Activated T-helper 1 cell treated with anti-CD3 and anti-CD28 coated beads, Interleukin-12 subunit alpha, Interleukin-12 subunit beta, Interleukin-2, Interleukin-4 antibody, amounts not matched to agents 30 ng/mL and 10 ng/mL and 1 ng/mL, durations not matched to agents 14 hours and 24 hours and 36 hours (primary cell): ENCODE data around the gene MYO3A. TPM values are rescaled to one million over a fixed set of nuclear protein-coding genes. Genes with fewer than 3 reads are reported as not detected.

ENCODE experiments used
- DNase-seq: peaks from one replicate; pipeline ENCODE4 v3.0.0; 2021; ENCODE audit warnings: low spot score
- H3K27ac Mint-ChIP-seq: one replicate; pipeline ENCODE4 v1.8.0; 2021; ENCODE audit warnings: mild to moderate bottlenecking, mixed read lengths
- H3K27me3 Mint-ChIP-seq: one replicate; pipeline ENCODE4 v1.8.0; 2022; ENCODE audit warnings: mild to moderate bottlenecking, moderate library complexity, mixed read lengths; ENCODE audit not compliant: insufficient read depth
- H3K36me3 Mint-ChIP-seq: one replicate; pipeline ENCODE4 v1.8.0; 2021; ENCODE audit warnings: low read depth, mixed read lengths
- H3K4me1 Mint-ChIP-seq: one replicate; pipeline ENCODE4 v1.8.0; 2021; ENCODE audit warnings: low read depth, mixed read lengths
- H3K4me3 Mint-ChIP-seq: one replicate; pipeline ENCODE4 v1.8.0; 2021; ENCODE audit warnings: mild to moderate bottlenecking, moderate library complexity, mixed read lengths
- H3K9me3 Mint-ChIP-seq: one replicate; pipeline ENCODE4 v1.8.0; 2021; ENCODE audit warnings: mixed read lengths
- intact Hi-C: fragments of 100-400 bp; cut with micrococcal nuclease; formaldehyde crosslinking; loops from one replicate; pipeline ENCODE4 v1.15.1; 2024
- total RNA-seq: library from RNA; stranded (reverse); gene quantifications from 2 replicates; pipeline ENCODE4 v1.2.3, GENCODE V29; 2022

Gene MYO3A, protein sequence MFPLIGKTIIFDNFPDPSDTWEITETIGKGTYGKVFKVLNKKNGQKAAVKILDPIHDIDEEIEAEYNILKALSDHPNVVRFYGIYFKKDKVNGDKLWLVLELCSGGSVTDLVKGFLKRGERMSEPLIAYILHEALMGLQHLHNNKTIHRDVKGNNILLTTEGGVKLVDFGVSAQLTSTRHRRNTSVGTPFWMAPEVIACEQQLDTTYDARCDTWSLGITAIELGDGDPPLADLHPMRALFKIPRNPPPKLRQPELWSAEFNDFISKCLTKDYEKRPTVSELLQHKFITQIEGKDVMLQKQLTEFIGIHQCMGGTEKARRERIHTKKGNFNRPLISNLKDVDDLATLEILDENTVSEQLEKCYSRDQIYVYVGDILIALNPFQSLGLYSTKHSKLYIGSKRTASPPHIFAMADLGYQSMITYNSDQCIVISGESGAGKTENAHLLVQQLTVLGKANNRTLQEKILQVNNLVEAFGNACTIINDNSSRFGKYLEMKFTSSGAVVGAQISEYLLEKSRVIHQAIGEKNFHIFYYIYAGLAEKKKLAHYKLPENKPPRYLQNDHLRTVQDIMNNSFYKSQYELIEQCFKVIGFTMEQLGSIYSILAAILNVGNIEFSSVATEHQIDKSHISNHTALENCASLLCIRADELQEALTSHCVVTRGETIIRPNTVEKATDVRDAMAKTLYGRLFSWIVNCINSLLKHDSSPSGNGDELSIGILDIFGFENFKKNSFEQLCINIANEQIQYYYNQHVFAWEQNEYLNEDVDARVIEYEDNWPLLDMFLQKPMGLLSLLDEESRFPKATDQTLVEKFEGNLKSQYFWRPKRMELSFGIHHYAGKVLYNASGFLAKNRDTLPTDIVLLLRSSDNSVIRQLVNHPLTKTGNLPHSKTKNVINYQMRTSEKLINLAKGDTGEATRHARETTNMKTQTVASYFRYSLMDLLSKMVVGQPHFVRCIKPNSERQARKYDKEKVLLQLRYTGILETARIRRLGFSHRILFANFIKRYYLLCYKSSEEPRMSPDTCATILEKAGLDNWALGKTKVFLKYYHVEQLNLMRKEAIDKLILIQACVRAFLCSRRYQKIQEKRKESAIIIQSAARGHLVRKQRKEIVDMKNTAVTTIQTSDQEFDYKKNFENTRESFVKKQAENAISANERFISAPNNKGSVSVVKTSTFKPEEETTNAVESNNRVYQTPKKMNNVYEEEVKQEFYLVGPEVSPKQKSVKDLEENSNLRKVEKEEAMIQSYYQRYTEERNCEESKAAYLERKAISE (N-terminal part only)
- total RNA-seq, result not detected in 2 replicates

DNA sequence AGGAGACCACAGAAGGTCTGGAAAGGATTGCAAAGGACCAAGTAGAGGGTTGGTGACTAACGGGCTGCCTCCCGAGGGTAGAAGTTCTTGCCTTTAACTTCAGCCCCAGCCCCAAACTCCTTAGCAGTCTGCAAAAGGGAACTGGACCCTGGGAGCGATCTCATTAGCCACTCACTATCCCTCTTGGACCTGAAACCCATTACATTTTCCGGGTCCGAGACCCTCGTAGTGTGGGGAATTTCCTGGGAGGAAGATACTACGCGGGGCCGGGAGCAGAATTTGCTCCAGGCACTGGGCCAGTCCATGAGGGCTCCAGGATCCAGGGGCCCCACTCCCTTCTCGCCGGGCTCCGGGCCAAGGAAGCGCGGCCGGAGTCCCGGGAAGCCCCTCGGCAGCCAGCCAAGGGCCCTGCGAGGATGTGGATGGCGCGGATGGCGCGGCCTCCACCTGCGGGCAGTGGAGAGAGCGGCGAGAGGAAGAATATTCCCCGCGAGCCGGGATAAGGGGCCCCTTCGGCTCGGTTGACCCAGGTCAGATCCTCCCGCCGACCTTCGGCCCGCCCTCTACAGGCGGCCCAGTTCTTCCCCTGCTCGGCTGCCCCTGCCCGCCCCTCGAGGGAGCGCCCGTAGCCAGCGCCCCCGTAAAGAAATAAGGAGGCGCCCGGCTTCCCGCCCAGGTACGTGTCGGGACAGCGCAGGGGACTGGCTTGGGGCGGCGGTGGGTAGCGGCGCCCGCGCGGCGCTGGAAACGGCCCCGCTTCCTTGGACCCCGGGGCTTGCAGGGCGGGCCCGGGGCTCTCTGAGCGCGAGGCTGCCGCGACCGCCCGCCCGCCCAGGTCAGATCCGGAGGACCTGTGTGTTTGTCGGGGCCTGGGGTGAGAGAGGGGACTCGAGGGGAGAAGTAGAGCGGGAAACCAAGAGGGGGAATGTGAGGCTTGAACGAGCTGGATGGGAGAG lies at the start of gene MYO3A:
TSS of gene MYO3A (plus strand) at position 577 of the 956 bp plus-strand sequence. CDS start 17,882 bp downstream, outside the sequence.
- Mint-ChIP-seq H3K4me3 (peak within 1 kb of the TSS; percentile 17), H3K4me1 (no peaks in the 10 kb centered on the region), H3K27me3 (peaks cover 30% of the 10 kb centered on the region), H3K27ac (no peak within 1 kb of the TSS), H3K36me3 (no peaks in the 10 kb centered on the region), H3K9me3 (no peaks in the 10 kb centered on the region)
- no peak for DNase-seq
- intact Hi-C loops, result no loop called here

DNA sequence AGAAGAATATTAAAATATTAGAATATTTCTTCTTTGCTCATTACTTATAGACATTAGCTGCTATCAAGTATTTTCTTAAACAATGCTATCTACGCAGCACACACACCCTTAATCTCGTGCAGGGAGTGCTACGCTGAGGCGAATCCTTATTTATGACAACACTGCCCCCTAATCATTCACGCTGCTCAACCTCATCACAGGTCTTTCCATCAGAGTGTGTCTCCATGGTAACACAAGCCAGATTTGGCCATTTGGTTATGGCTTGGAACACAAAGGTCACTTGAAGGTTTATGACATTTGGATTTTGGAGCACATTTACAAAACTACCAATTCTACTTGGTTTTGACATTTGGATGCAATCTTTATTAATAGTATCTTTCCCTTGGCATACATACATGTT lies 45.4 kb upstream of the MYO3A start:
- Mint-ChIP-seq H3K36me3 (no peaks in the 10 kb centered on the region), H3K27me3 (no peaks in the 10 kb centered on the region), H3K27ac (no peak overlapping the region), H3K4me3 (no peak overlapping the region), H3K4me1 (no peaks in the 10 kb centered on the region), H3K9me3 (no peaks in the 10 kb centered on the region)
- DNase-seq, result no peak
- intact Hi-C loops, result no loop called here

GRCh38 chr10:25890995-25891394 lies 43.0 kb upstream of the MYO3A start:
- H3K9me3 Mint-ChIP-seq, result no peaks in the 10 kb centered on the region
- no peaks in the 10 kb centered on the region for H3K4me1 Mint-ChIP-seq
- no peak for DNase-seq
- no peak overlapping the region for H3K27ac Mint-ChIP-seq
- H3K36me3 Mint-ChIP-seq, result no peaks in the 10 kb centered on the region
- H3K4me3 Mint-ChIP-seq, result no peak overlapping the region
- H3K27me3 Mint-ChIP-seq, result no peaks in the 10 kb centered on the region
- intact Hi-C loops, result no loop called here

DNA sequence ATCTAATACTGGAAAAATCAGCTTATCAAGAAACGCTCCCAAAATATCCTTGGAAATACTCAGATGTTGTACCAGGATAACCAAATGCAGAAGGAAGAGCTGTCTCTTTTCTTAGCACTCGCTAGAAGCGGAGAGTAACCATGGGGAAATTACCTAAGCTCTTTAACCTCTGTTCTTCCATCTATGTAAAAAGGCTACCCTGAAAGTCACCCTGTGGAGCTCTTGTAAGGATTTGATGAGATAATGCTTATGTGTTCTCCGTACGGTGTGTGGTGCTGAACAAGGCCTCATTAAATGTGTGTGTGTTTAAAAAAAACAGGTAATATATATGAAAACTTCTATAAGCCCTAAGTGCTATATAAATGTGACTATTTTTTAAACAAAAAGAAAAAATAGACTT lies 38.2 kb upstream of the MYO3A start:
- DNase-seq, result no peak
- intact Hi-C loops, result no loop called here
- H3K4me1 Mint-ChIP-seq, result no peaks in the 10 kb centered on the region
- H3K36me3 Mint-ChIP-seq, result no peaks in the 10 kb centered on the region
- H3K9me3 Mint-ChIP-seq, result no peaks in the 10 kb centered on the region
- H3K27me3 Mint-ChIP-seq, result no peaks in the 10 kb centered on the region
- no peak overlapping the region for H3K27ac Mint-ChIP-seq
- H3K4me3 Mint-ChIP-seq, result no peak overlapping the region

DNA sequence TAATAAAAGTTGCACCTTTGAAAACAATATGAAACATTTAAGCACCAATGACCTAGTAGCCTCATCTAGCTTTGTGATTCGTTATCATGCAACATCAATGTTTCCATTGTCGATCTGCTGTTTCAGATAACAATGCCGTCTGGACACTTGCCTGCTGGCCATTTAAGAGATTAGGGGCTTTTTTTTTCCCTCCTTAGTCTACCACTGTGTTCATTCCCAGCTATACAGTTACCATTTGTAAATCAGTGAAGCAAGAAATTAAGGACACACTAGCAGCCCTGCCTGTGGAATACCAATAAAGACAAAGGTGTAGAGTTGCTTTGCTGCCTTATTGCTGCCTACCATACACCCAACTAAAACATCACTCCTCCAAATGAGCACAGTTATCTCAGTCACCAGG lies 37.6 kb upstream of the MYO3A start:
- no peaks in the 10 kb centered on the region for H3K27me3 Mint-ChIP-seq
- no peaks in the 10 kb centered on the region for H3K9me3 Mint-ChIP-seq
- no peak overlapping the region for H3K4me3 Mint-ChIP-seq
- intact Hi-C loops, result no loop called here
- no peak for DNase-seq
- H3K27ac Mint-ChIP-seq, result no peak overlapping the region
- no peaks in the 10 kb centered on the region for H3K4me1 Mint-ChIP-seq
- H3K36me3 Mint-ChIP-seq, result no peaks in the 10 kb centered on the region

- Mint-ChIP-seq H3K27me3 (no peaks in the 10 kb centered on the region), H3K9me3 (no peaks in the 10 kb centered on the region), H3K27ac (no peak overlapping the region), H3K4me3 (no peak overlapping the region), H3K36me3 (no peaks in the 10 kb centered on the region), H3K4me1 (no peaks in the 10 kb centered on the region)
- DNase-seq, result no peak
- intact Hi-C loops, result no loop called here
These were observed 34.7 kb upstream of the MYO3A start for GRCh38 chr10:25899304-25899703.

DNA sequence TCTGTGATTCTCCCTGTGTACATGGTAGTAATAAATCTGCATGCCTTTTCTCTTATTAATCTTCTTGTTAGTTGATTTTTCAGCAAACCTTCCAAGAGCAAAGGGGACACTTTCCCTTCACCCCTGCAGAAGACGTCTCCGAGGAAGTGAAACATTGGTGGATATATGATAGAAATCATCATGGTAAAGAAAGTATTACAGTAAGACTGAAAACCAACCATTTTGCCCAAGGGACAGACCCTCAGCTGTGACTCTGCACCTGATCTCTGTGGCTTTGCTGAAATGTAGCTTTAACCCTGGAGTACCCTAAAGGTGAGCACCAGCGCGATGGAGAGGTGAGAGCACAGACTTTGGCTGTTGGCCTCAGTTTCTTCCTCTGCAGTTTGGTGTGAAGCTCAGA lies 32.8 kb upstream of the MYO3A start:
- DNase-seq, result no peak
- no peaks in the 10 kb centered on the region for H3K4me1 Mint-ChIP-seq
- intact Hi-C loops, result no loop called here
- no peaks in the 10 kb centered on the region for H3K27me3 Mint-ChIP-seq
- no peak overlapping the region for H3K27ac Mint-ChIP-seq
- no peaks in the 10 kb centered on the region for H3K36me3 Mint-ChIP-seq
- no peaks in the 10 kb centered on the region for H3K9me3 Mint-ChIP-seq
- no peak overlapping the region for H3K4me3 Mint-ChIP-seq

- DNase-seq, result no peak
- no peak overlapping the region for H3K4me3 Mint-ChIP-seq
- intact Hi-C loops, result no loop called here
- no peak overlapping the region for H3K27ac Mint-ChIP-seq
- H3K27me3 Mint-ChIP-seq, result no peaks in the 10 kb centered on the region
- H3K4me1 Mint-ChIP-seq, result no peaks in the 10 kb centered on the region
- H3K9me3 Mint-ChIP-seq, result no peaks in the 10 kb centered on the region
- no peaks in the 10 kb centered on the region for H3K36me3 Mint-ChIP-seq
These were observed 32.0 kb upstream of the MYO3A start for GRCh38 chr10:25902002-25902401.

DNA sequence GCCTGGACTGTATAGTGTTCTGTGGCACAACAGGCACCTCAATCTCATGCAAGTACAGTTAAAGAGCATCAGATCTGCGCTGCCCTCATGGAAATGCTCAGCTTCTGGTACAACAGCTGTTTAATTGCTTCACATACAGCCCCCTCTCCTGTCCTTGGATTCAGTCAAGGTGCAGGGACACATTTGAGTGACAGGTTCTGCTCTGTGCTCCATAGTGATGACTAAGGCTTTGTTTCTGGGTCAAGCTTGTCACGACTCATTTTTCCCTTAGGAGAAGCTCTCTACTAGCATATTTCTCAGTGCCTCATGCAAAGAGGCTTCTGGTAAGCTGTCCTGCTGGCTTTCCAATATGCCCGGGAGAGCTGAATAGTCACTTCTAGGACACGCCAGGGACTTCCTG lies 26.8 kb upstream of the MYO3A start:
- Mint-ChIP-seq H3K4me1 (no peaks in the 10 kb centered on the region), H3K36me3 (no peaks in the 10 kb centered on the region), H3K27me3 (no peaks in the 10 kb centered on the region), H3K27ac (no peak overlapping the region), H3K4me3 (no peak overlapping the region), H3K9me3 (no peaks in the 10 kb centered on the region)
- DNase-seq, result no peak
- intact Hi-C loops, result no loop called here

DNA sequence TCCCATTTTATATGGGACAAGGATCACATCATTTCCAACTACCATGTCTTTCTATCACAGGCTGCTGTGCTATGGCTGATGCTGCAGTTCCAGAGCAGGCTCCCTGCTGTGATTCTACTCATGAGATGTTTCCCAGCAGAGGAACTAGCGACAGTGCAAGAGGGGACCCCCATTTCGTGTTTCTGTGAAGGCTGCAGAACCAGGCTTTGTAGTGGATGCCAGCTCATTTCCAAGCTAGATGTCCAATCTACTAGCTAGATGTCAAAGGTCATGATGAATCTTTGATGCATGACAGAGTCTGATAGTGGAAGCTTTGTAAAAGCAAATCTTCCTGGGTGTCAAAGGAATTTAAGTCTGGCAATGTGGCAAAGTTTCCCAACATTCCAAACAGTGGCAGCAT lies 21.2 kb upstream of the MYO3A start:
- Mint-ChIP-seq H3K4me3 (no peak overlapping the region), H3K9me3 (no peaks in the 10 kb centered on the region), H3K27me3 (no peaks in the 10 kb centered on the region), H3K36me3 (no peaks in the 10 kb centered on the region), H3K27ac (no peak overlapping the region), H3K4me1 (no peaks in the 10 kb centered on the region)
- intact Hi-C loops, result no loop called here
- DNase-seq, result no peak

- Mint-ChIP-seq H3K36me3 (no peaks in the 10 kb centered on the region), H3K9me3 (no peaks in the 10 kb centered on the region), H3K27me3 (no peaks in the 10 kb centered on the region), H3K4me1 (no peaks in the 10 kb centered on the region), H3K4me3 (no peak overlapping the region), H3K27ac (no peak overlapping the region)
- DNase-seq, result no peak
- intact Hi-C loops, result no loop called here
These were observed 19.3 kb upstream of the MYO3A start for GRCh38 chr10:25914776-25915175.

- peak overlapping the region; percentile 17 for H3K4me3 Mint-ChIP-seq
- no peaks in the 10 kb centered on the region for H3K9me3 Mint-ChIP-seq
- no peak overlapping the region for H3K27ac Mint-ChIP-seq
- intact Hi-C loops, result no loop called here
- DNase-seq, result no peak
- H3K36me3 Mint-ChIP-seq, result no peaks in the 10 kb centered on the region
- peaks cover 30% of the 10 kb centered on the region for H3K27me3 Mint-ChIP-seq
- no peaks in the 10 kb centered on the region for H3K4me1 Mint-ChIP-seq
These were observed 651 bp downstream of the MYO3A start for GRCh38 chr10:25934621-25935139.
